HL-60 (cell line): Measurements from ENCODE around the gene DNAJB5.
A peak's percentile ranks its signal among the peaks of the same experiment; 100 is the strongest.

Experiments used
- DNase-seq, 2 experiments: peaks; one replicate each; pipeline ENCODE4 v3.0.0-alpha.2; 2010 to 2020; ENCODE audit warnings: low read depth in 1 of 2, low spot score in 1 of 2
- H3K27ac ChIP-seq: fragments of 250-450 bp; sonication (Bioruptor Pico); replicated peaks from 2 replicates; pipeline ENCODE4 v1.5.1; 2020; ENCODE audit warnings: mild to moderate bottlenecking, moderate library complexity
- H3K27me3 ChIP-seq: fragments of 250-450 bp; sonication (Bioruptor Pico); 2 replicates; pipeline ENCODE4 v1.5.1; 2021; ENCODE audit warnings: mild to moderate bottlenecking, moderate library complexity; ENCODE audit not compliant: insufficient read depth, poor library complexity, severe bottlenecking
- H3K4me3 ChIP-seq: replicated peaks from 2 replicates; pipeline ENCODE4 v1.5.1; 2011; ENCODE audit warnings: mild to moderate bottlenecking, control low read depth, low read length; ENCODE audit not compliant: insufficient read depth
- GABPA ChIP-seq: IDR thresholded peaks from 2 replicates; pipeline ENCODE4 v1.6.1; 2012; ENCODE audit warnings: low read depth
- POLR2AphosphoS5 ChIP-seq: IDR thresholded peaks from 2 replicates; pipeline ENCODE4 v1.6.1; 2012; ENCODE audit warnings: low read depth
- SPI1 ChIP-seq: IDR thresholded peaks from 2 replicates; pipeline ENCODE4 v1.6.1; 2012; ENCODE audit warnings: low read depth, mild to moderate bottlenecking, borderline replicate concordance
- TF ChIP-seq, protein P1 (sequence below): IDR thresholded peaks from one replicate; pipeline ENCODE4 v1.5.1; 2011; ENCODE audit warnings: low read length, control low read depth, inconsistent platforms; ENCODE audit not compliant: insufficient read depth
- TF ChIP-seq, protein P2 (sequence below): IDR thresholded peaks from 2 replicates; pipeline ENCODE4 v1.6.1; 2012; ENCODE audit warnings: low read depth; ENCODE audit not compliant: insufficient replicate concordance

Gene DNAJB5

DNA sequence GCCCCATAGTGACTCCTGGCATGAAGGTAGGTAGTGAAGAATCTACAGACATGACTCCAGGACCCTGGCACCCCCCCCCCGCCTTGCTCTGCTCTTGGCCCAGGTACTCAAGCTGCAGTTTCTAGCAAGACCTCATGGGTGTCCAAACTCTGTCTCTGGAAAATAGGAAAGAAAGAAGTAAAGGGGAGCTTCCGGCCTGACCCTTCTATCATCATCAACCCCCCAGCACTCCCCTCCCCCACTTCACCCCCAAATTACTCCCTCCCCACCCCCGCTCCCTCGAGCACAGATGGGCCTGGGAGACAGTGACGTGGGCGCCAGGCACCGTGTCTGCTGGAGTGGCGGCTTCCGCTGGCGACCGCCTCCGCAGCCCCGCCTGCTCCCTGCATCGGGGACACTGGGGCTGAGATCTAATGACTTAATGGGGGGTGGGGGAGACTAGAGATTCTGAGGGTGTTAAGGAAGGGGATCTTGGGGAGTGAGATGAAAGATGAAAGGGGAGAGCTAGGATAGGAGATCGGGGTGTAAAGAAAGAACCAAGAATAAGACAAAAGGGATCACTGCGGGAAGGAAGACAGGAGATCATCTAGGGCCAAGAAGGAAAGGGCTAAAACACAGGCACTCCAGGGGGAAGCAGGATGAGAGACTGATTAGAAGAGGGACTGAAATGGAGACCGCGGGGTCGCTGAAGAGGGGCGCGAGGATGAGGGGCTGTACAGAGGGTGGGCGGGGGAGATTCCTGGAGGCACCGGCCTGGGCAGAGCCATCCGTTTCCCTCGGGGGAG, 1.1 kb upstream of the DNAJB5 start:
- no peak overlapping the region for H3K27ac ChIP-seq
- TF ChIP-seq, protein P1, sequence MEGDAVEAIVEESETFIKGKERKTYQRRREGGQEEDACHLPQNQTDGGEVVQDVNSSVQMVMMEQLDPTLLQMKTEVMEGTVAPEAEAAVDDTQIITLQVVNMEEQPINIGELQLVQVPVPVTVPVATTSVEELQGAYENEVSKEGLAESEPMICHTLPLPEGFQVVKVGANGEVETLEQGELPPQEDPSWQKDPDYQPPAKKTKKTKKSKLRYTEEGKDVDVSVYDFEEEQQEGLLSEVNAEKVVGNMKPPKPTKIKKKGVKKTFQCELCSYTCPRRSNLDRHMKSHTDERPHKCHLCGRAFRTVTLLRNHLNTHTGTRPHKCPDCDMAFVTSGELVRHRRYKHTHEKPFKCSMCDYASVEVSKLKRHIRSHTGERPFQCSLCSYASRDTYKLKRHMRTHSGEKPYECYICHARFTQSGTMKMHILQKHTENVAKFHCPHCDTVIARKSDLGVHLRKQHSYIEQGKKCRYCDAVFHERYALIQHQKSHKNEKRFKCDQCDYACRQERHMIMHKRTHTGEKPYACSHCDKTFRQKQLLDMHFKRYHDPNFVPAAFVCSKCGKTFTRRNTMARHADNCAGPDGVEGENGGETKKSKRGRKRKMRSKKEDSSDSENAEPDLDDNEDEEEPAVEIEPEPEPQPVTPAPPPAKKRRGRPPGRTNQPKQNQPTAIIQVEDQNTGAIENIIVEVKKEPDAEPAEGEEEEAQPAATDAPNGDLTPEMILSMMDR: no peak
- TF ChIP-seq GABPA: no peak
- TF ChIP-seq SPI1: no peak
- TF ChIP-seq POLR2AphosphoS5: no peak
- TF ChIP-seq, protein P2, sequence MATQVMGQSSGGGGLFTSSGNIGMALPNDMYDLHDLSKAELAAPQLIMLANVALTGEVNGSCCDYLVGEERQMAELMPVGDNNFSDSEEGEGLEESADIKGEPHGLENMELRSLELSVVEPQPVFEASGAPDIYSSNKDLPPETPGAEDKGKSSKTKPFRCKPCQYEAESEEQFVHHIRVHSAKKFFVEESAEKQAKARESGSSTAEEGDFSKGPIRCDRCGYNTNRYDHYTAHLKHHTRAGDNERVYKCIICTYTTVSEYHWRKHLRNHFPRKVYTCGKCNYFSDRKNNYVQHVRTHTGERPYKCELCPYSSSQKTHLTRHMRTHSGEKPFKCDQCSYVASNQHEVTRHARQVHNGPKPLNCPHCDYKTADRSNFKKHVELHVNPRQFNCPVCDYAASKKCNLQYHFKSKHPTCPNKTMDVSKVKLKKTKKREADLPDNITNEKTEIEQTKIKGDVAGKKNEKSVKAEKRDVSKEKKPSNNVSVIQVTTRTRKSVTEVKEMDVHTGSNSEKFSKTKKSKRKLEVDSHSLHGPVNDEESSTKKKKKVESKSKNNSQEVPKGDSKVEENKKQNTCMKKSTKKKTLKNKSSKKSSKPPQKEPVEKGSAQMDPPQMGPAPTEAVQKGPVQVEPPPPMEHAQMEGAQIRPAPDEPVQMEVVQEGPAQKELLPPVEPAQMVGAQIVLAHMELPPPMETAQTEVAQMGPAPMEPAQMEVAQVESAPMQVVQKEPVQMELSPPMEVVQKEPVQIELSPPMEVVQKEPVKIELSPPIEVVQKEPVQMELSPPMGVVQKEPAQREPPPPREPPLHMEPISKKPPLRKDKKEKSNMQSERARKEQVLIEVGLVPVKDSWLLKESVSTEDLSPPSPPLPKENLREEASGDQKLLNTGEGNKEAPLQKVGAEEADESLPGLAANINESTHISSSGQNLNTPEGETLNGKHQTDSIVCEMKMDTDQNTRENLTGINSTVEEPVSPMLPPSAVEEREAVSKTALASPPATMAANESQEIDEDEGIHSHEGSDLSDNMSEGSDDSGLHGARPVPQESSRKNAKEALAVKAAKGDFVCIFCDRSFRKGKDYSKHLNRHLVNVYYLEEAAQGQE: no peak
- no peak for DNase-seq
- peaks cover 9% of the 10 kb centered on the region for H3K27me3 ChIP-seq
- H3K4me3 ChIP-seq: peak overlapping the region; percentile 38

DNA sequence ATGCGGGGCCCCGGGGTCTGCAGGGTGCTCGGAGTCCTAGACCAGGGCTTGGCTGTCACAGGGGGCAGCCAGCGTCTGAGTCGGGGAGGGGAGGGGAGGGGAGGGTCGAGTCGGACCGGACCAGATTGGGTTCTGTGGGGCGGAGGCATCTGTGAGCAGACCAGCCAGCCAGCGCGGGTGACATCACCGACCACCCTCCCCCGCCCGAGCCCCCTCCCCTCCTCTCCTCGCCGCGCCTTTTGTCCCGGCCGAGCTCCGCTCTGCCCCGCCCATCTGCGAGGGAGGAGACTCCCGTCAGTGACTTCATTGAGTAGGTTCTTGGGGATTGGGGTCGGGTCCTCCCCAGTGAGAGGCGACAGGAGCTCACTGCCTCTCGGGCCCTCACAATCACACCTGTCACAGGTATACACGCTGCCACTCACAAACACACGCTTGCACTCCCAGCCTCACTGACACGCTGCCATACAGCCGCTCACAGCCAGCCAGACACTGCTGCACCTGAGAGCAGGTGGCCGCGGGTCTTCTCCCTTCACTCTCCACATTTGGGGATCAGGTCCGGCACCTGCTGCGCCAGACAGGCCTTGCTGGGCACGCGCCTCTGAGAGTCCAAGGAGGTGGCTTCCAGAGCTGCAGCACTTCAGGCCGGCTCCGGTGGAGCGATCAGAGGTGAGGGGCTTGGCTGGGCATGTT, 546 bp downstream of the DNAJB5 start:
- DNase-seq: no peak
- H3K27me3 ChIP-seq: peaks cover 9% of the 10 kb centered on the region
- peak overlapping the region; percentile 67 for H3K4me3 ChIP-seq
- TF ChIP-seq, protein P2: no peak
- no peak for TF ChIP-seq POLR2AphosphoS5
- no peak overlapping the region for H3K27ac ChIP-seq

DNA sequence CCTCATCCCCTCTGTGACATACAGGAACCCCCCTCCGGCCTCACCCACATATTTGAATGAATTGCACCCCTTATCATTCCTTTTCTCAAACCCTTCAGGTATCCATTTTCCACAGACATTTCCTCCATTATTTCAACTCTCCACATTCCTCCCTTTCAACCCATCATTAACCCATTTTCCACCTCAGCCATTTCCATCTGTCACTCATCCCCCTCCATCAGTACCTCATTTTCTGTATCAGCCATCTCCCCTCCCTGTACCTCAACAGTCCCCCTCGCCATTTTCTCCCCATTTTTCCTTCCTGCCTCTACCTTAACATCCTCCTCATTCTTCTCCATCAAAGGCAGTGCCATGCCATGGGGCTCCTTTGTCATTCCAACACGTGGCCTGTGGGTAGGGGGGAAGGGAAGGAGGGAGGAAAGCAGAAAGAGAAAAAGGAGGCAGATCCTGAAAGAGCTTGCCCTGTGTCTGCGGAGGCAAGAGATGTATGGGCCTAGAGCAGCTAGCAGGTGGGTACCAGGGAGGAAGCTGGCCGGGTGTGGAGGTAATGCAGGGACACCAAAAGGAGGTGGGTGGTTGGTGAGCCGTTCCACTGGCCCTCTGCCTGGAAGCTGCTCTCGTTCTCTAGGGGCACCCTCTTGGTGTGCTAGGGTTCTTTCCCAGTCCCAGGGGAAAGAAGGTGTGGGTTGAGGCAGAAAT, 1.5 kb downstream of the DNAJB5 start:
- H3K4me3 ChIP-seq: no peak overlapping the region
- no peak overlapping the region for H3K27ac ChIP-seq

More for the DNA sequence above, 1.5 kb downstream of the DNAJB5 start:
- peaks cover 9% of the 10 kb centered on the region for H3K27me3 ChIP-seq
- TF ChIP-seq GABPA (no peak), POLR2AphosphoS5 (no peak)
- TF ChIP-seq, protein P2: no peak
- TF ChIP-seq, protein P1: no peak
- DNase-seq: no peak
